Right lobe of liver (tissue), 6 donors: ENCODE measurements around the gene ZMIZ1. TPM values are rescaled to one million over a fixed set of nuclear protein-coding genes. Genes with fewer than 3 reads are reported as not detected.
"Not testable (repeated sequence)": the region's sequence is repeated elsewhere in the genome, so short reads cannot be mapped to it uniquely, and the experiment has no call there.

Source experiments
- ATAC-seq, 4 donors: fragments of 200-7000 bp; cut with Tn5 transposase; one replicate each; pipeline ENCODE4 v1.9.1; 2020; ENCODE audit warnings: mild to moderate bottlenecking in 4 of 4, moderate library complexity in 4 of 4
- DNase-seq, 3 donors: peaks; one replicate each; pipeline ENCODE4 v3.0.0-alpha.2; 2020
- H3K27ac ChIP-seq, 3 donors: fragments of 200-600 bp; one replicate each; pipeline ENCODE4 v1.8.0; 2022
- H3K27me3 ChIP-seq, 2 donors: fragments of 200-600 bp; one replicate each; pipeline ENCODE4 v1.8.0; 2022
- H3K36me3 ChIP-seq, 4 donors: fragments of 200-600 bp; sonication (generic) in 1 of 4; one replicate each; pipeline versions ENCODE4 v1.5.1 to v1.8.0; 2017 to 2022; ENCODE audit warnings: control low read depth in 1 of 4
- H3K4me1 ChIP-seq, 4 donors: fragments of 200-600 bp; sonication (generic) in 1 of 4; one replicate each; pipeline versions ENCODE4 v1.5.1 to v1.8.0; 2017 to 2022; ENCODE audit warnings: control low read depth in 1 of 4
- H3K4me3 ChIP-seq, 3 donors: fragments of 200-600 bp; one replicate each; pipeline ENCODE4 v1.8.0; 2022
- H3K9me3 ChIP-seq, 4 donors: fragments of 200-600 bp; sonication (generic) in 1 of 4; one replicate each; pipeline versions ENCODE4 v1.5.1 to v1.8.0; 2017 to 2022; ENCODE audit warnings: control low read depth in 1 of 4
- CTCF ChIP-seq, 4 donors: fragments of 200-600 bp in 3 of 4; fragments of 450-650 bp in 1 of 4; IDR thresholded peaks; one replicate each; pipeline versions ENCODE4 v1.5.1 to v1.8.0; 2016 to 2022; ENCODE audit warnings: antibody characterized with exemption in 4 of 4, mild to moderate bottlenecking in 2 of 4
- POLR2A ChIP-seq: fragments of 450-650 bp; IDR thresholded peaks from one replicate; pipeline ENCODE4 v1.6.1; 2017; ENCODE audit warnings: antibody characterized with exemption, mild to moderate bottlenecking
- WGBS: methylation state at CpG from one replicate; pipeline ENCODE4 v1.1.6; 2018; ENCODE audit warnings: low coverage, low lambda C conversion rate; ENCODE audit not compliant: insufficient coverage; ENCODE audit errors: missing lambda C conversion rate; 5-methylcytosine and 5-hydroxymethylcytosine counted together
- intact Hi-C, 2 donors: fragments of 100-400 bp; cut with DNase I; formaldehyde crosslinking; loops; one replicate each; pipeline versions ENCODE4 v1.11.2 to v1.14.1; 2022
- total RNA-seq, 6 experiments: library from RNA; depleted of rRNA in 2 of 6; stranded (reverse); fragments of >200 nt in 2 of 6; fragmentation: NEBNext Ultra II Directional in 3 of 6; extraction: Animal tissue kit (Norgen Biotek cat#: 25700) in 3 of 6; gene quantifications; one replicate each; pipeline versions ENCODE4 v1.1.0 to v1.2.4, GENCODE V29; 2016 to 2023
- donor health status: DM: no; HTN: yes; CAD: no.
- donor health status: DM: no; HTN: no; CAD: no.
- donor health status: DM: no; HTN: no; CAD: no.
- donor health status: DM: no; HTN: yes; CAD: no.
- donor health status: DM: no; HTN: yes; CAD: no.

The ZMIZ1 gene
- total RNA-seq, 6 experiments from 2014 or later: 9.9 to 22.8 (median 12.3) TPM

- no peak overlapping the region for H3K27ac ChIP-seq
Observed at GRCh38 chr10:79331709-79332108, 262.9 kb downstream of the ZMIZ1 start.

GRCh38 chr10:79332610-79333315 is 264.0 kb downstream of the ZMIZ1 start:
- H3K4me3 ChIP-seq, DNase-seq, ATAC-seq, intact Hi-C loops, H3K9me3 ChIP-seq, H3K36me3 ChIP-seq, H3K27ac ChIP-seq, H3K27me3 ChIP-seq: not testable (repeated sequence)
- 100% methylated on average over 1 of the region's 10 CpGs for WGBS
- peaks cover 0 to 20% (median 9%) of the 10 kb centered on the region in 4 donors for H3K4me1 ChIP-seq

More at GRCh38 chr10:79331709-79332108, 262.9 kb downstream of the ZMIZ1 start:
- Histone ChIP-seq H3K4me1 (peaks cover 0 to 20% (median 9%) of the 10 kb centered on the region in 4 donors), H3K4me3 (no peak overlapping the region), H3K36me3 (no peaks in the 10 kb centered on the region), H3K27me3 (no peaks in the 10 kb centered on the region), H3K9me3 (no peaks in the 10 kb centered on the region)
- no peak for TF ChIP-seq POLR2A
- no peak for TF ChIP-seq CTCF (IDR thresholded peaks at IDR 0.05)
- ATAC-seq (peak in 1 of 4 donors; percentile 28), DNase-seq (no peak)
- WGBS: 30% methylated on average over 3 of the region's 6 CpGs
- intact Hi-C loops: no loop called here

- ATAC-seq: no peak
- no peak for TF ChIP-seq CTCF (IDR thresholded peaks at IDR 0.05)
- TF ChIP-seq POLR2A: no peak
- DNase-seq: no peak
- H3K4me1 ChIP-seq: peaks cover 0 to 20% (median 9%) of the 10 kb centered on the region in 4 donors
- H3K27me3 ChIP-seq: no peaks in the 10 kb centered on the region
- 100% methylated on average over 2 of the region's 2 CpGs for WGBS
- no peak overlapping the region for H3K4me3 ChIP-seq
- no peaks in the 10 kb centered on the region for H3K9me3 ChIP-seq
- H3K27ac ChIP-seq: no peak overlapping the region
- intact Hi-C loops: no loop called here
- no peaks in the 10 kb centered on the region for H3K36me3 ChIP-seq
Observed at GRCh38 chr10:79333513-79333912, 264.7 kb downstream of the ZMIZ1 start.

GRCh38 chr10:79334573-79334972 is 265.8 kb downstream of the ZMIZ1 start:
- no peak overlapping the region for H3K4me3 ChIP-seq
- H3K27ac ChIP-seq: no peak overlapping the region
- DNase-seq (no peak), ATAC-seq (no peak)
- 94% methylated on average over 2 of the region's 2 CpGs for WGBS
- H3K4me1 ChIP-seq: peaks cover 0 to 28% (median 9%) of the 10 kb centered on the region in 4 donors
- no peaks in the 10 kb centered on the region for H3K9me3 ChIP-seq
- intact Hi-C loops: no loop called here
- no peaks in the 10 kb centered on the region for H3K36me3 ChIP-seq
- H3K27me3 ChIP-seq: no peaks in the 10 kb centered on the region
- TF ChIP-seq CTCF (IDR thresholded peaks at IDR 0.05) (no peak), POLR2A (no peak)

GRCh38 chr10:79335094-79335469 is 266.3 kb downstream of the ZMIZ1 start:
- TF ChIP-seq CTCF (IDR thresholded peaks at IDR 0.05) (no peak), POLR2A (no peak)
- H3K4me3 ChIP-seq: no peak overlapping the region
- peak overlapping the region in 2 of 3 donors; percentile 40 to 51 for H3K27ac ChIP-seq
- intact Hi-C loops: no loop called here
- peak in 1 of 3 donors; percentile 14 for DNase-seq
- H3K36me3 ChIP-seq: no peaks in the 10 kb centered on the region
- ATAC-seq: peak in 2 of 4 donors; percentile 25 to 28
- 39% methylated on average over 2 of the region's 2 CpGs for WGBS
- no peaks in the 10 kb centered on the region for H3K27me3 ChIP-seq
- peaks cover 0 to 33% (median 9%) of the 10 kb centered on the region in 4 donors for H3K4me1 ChIP-seq
- no peaks in the 10 kb centered on the region for H3K9me3 ChIP-seq
